ENCODE measurements around the gene ZFHX3. TPM values are rescaled to one million over a fixed set of nuclear protein-coding genes. Genes with fewer than 3 reads are reported as not detected.

Gene ZFHX3
- total RNA-seq, 2 experiments from 2014 or later = 2.5 to 2.9 TPM

DNA sequence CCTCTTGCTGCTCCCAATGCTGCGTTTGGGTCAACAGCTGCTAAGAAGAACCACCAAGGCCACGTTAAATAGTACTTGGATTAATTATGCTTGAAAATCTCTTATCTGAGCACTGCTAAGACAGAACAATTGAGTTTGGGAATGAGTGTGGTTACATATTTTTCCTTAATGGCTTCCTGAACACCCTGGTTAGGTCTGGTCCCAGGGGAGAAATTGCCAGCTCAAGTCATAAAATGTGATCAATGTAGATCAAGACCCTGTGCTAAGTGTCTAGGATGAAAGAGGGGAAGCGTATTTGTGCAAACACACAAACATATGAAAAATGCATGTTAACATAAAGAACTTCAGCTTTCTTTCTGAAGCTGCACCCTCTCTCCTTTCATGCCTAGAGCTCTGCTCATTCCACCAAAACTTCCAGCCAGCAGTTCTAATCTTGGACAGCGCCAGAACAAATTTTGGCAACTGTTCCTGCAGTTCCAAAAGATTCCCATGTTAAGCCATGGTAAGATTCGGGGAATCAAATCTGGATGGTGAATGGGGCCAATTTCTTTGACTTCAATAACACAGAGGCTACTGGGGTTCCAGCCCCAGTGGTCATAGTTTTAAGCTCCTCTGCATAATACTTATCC lies 72.0 kb downstream of the ZFHX3 start:
- DNase-seq (no peak), ATAC-seq (no peak)
- Mint-ChIP-seq H3K27me3 (ENCODE audit: low read depth) (peaks cover 8% of the 10 kb centered on the region), H3K36me3 (ENCODE audit: low read depth) (no peaks in the 10 kb centered on the region), H3K4me3 (no peak overlapping the region), H3K9me3 (ENCODE audit: insufficient read depth) (no peaks in the 10 kb centered on the region), H3K4me1 (ENCODE audit: low read depth) (peaks cover 2% of the 10 kb centered on the region), H3K27ac (no peak overlapping the region)
- ChIA-PET POLR2A (no interaction called here), CTCF (interaction anchor here (0.9 kb wide), 1 partner anchor 143 kb away, joined by 4 read pairs; no protein-coding TSS in a partner anchor)

DNA sequence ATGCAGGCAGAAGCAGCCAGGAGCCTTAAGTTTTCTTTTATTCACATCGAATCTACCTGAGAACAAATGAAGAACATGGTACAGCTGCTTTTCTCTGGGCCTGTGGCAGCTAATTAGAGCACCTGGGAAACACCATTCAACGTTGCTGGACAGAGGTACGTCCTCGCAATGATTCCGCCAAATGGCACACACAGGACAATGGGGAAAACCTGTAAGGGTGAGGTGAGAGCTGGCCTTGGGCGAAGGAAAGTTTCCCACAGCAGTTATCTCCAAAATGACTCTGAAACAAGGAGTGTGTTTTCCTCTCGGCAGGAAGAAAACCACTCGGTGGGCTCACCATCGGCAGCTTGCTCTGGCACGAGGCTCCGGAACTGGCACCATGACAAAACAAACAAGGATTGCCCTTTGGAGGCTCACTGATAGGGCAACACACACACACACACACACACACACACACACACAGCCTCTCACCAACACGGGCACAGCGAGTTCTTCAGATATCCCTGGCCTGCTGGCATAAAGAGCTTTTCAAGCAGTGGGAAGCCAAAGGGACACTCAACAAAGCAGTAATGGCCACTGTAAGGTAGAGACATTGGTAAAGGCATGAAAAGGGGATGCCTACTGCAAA lies 73.7 kb downstream of the ZFHX3 start:
- CTCF ChIA-PET = no interaction called here

DNA sequence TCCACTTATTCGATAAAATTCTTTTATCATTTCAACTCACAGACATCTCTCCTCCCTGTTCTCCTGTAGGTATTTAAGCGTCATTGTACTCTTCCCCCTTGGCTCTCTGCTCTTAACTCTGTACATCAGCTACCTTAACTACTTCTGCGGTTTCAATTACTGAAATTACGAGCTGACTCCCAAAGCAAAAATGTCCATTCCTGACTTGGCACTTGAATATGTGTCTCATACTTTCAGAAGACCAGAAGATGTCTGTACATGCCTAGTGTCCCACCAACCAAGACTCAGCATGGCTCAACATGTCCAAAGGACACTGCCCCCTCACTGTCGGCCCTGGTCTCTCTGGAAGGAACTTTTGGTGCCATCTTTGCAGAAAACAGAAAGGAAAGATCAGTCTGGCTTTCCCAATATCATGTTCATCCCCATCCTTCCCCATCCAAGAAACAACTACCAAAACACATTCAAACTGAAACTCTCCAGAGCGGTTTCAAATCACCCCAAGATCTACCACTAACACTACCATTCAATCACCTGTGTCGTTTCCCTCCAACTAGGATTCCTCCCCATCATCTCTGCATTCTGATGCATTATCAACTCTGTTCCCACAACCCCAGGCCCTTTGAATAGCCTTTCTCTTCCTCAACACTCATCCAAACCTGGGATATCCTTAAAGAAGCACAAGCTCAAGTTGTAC lies 74.9 kb downstream of the ZFHX3 start:
- H3K4me3 Mint-ChIP-seq = no peak overlapping the region

More for the DNA sequence above, 73.7 kb downstream of the ZFHX3 start:
- no peak for DNase-seq
- ATAC-seq = no peak
- no peaks in the 10 kb centered on the region for H3K9me3 Mint-ChIP-seq (ENCODE audit: insufficient read depth)
- peaks cover 2% of the 10 kb centered on the region for H3K4me1 Mint-ChIP-seq (ENCODE audit: low read depth)
- no peak overlapping the region for H3K27ac Mint-ChIP-seq
- no peaks in the 10 kb centered on the region for H3K36me3 Mint-ChIP-seq (ENCODE audit: low read depth)
- POLR2A ChIA-PET = no interaction called here
- no peak overlapping the region for H3K4me3 Mint-ChIP-seq
- peaks cover 10% of the 10 kb centered on the region for H3K27me3 Mint-ChIP-seq (ENCODE audit: low read depth)

DNA sequence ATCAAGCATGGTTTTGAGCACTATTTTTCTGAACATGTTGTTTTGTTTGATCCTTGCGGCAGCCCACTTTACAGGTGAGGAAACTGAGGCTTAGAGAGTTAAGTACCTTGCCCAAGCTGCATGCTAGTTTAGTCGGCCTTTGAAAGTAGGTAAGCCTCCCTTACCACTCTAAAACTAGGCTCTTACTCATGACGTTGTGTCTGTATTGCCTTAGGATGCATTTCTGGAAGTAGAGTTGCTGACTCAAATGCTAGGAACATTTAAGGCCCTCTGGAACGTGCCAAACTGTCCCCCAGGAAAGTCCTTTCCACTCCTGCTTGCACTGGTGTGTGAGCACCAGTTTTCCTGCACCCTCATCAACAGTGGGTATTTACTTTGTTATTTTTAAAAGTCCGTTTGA lies 76.6 kb downstream of the ZFHX3 start:
- CTCF ChIA-PET = no interaction called here
- H3K4me3 Mint-ChIP-seq = no peak overlapping the region
- H3K9me3 Mint-ChIP-seq (ENCODE audit: insufficient read depth) = no peaks in the 10 kb centered on the region

More for the DNA sequence above, 74.9 kb downstream of the ZFHX3 start:
- Mint-ChIP-seq H3K27me3 (ENCODE audit: low read depth) (peaks cover 10% of the 10 kb centered on the region), H3K27ac (no peak overlapping the region), H3K4me1 (ENCODE audit: low read depth) (peaks cover 2% of the 10 kb centered on the region), H3K36me3 (ENCODE audit: low read depth) (no peaks in the 10 kb centered on the region), H3K9me3 (ENCODE audit: insufficient read depth) (no peaks in the 10 kb centered on the region)
- ATAC-seq (no peak), DNase-seq (no peak)
- ChIA-PET POLR2A (no interaction called here), CTCF (no interaction called here)

DNA sequence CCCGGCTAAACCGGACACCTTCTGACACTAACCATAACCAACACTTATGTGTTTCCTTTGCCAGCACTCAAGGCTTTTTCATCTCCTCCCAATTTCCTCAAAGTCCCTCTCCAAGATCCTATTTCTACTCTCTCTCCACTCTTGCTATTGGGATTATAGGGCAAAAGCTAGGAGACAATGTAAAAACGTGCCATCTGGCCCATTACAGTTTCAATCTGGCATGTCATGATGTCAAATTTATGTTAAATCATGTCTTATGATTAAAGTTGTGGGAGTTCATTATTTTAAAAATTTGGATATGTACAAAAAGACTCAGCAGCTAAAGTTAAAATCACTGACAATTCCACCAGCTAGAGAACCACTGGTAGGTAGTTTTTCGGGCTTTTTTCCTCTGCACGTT lies 77.3 kb downstream of the ZFHX3 start:
- no peak for ATAC-seq
- H3K4me3 Mint-ChIP-seq = no peak overlapping the region
- no peaks in the 10 kb centered on the region for H3K9me3 Mint-ChIP-seq (ENCODE audit: insufficient read depth)
- H3K27ac Mint-ChIP-seq = no peak overlapping the region
- DNase-seq = no peak
- CTCF ChIA-PET = no interaction called here
- H3K36me3 Mint-ChIP-seq (ENCODE audit: low read depth) = no peaks in the 10 kb centered on the region
- no peaks in the 10 kb centered on the region for H3K4me1 Mint-ChIP-seq (ENCODE audit: low read depth)
- peaks cover 13% of the 10 kb centered on the region for H3K27me3 Mint-ChIP-seq (ENCODE audit: low read depth)
- POLR2A ChIA-PET = no interaction called here

More for the DNA sequence above, 76.6 kb downstream of the ZFHX3 start:
- Mint-ChIP-seq H3K36me3 (ENCODE audit: low read depth) (no peaks in the 10 kb centered on the region), H3K27ac (no peak overlapping the region), H3K27me3 (ENCODE audit: low read depth) (peaks cover 10% of the 10 kb centered on the region), H3K4me1 (ENCODE audit: low read depth) (no peaks in the 10 kb centered on the region)
- POLR2A ChIA-PET = no interaction called here
- no peak for ATAC-seq
- no peak for DNase-seq

DNA sequence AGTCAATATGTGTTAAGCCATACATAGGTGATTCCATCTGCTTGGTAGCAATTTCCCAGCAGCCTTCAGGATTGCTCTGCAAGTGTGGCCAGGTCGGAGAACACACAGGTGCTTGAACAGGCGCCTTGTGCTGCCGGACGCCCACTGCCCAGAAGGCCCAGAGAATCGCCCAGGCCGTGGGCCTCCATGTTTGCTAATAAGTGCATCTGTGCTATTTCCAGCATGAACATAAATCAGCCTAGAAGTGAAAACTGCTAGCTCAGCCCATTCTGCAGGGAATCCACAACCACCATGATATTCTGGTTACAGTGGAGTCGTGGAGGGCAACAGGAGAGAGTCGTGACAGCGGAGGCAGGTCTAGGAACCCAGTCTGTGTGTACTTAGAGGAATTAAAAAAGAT lies 78.1 kb downstream of the ZFHX3 start:
- ATAC-seq (no peak), DNase-seq (no peak)
- ChIA-PET POLR2A (no interaction called here), CTCF (no interaction called here)
- peaks cover 16% of the 10 kb centered on the region for H3K27me3 Mint-ChIP-seq (ENCODE audit: low read depth)
- H3K36me3 Mint-ChIP-seq (ENCODE audit: low read depth) = no peaks in the 10 kb centered on the region
- no peaks in the 10 kb centered on the region for H3K9me3 Mint-ChIP-seq (ENCODE audit: insufficient read depth)
- no peak overlapping the region for H3K4me3 Mint-ChIP-seq
- H3K27ac Mint-ChIP-seq = no peak overlapping the region
- no peaks in the 10 kb centered on the region for H3K4me1 Mint-ChIP-seq (ENCODE audit: low read depth)

DNA sequence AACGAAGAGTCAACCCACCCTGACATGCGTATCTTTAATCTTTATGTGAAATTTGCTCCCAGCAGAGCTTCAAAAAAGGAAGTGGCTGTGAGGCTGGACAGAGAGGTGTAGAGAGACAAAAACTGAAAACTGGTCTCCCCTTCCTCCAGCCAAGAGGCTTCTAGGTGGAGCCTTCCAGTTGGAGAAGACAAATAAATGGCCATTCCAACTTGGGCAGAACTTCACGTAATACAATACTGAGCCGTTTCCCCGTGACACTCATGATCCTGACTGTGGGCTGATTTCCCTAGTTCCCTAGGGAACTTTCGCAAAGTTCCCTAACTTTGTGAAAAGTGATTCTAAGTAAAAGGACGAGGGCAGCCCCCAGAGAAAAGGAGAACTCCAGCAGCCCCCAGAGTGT lies 78.8 kb downstream of the ZFHX3 start:
- Mint-ChIP-seq H3K4me1 (ENCODE audit: low read depth) (no peaks in the 10 kb centered on the region), H3K36me3 (ENCODE audit: low read depth) (no peaks in the 10 kb centered on the region), H3K27ac (no peak overlapping the region), H3K27me3 (ENCODE audit: low read depth) (peaks cover 16% of the 10 kb centered on the region), H3K4me3 (no peak overlapping the region), H3K9me3 (ENCODE audit: insufficient read depth) (no peaks in the 10 kb centered on the region)
- CTCF ChIA-PET = no interaction called here
- POLR2A ChIA-PET = no interaction called here
- ATAC-seq = no peak
- no peak for DNase-seq

DNA sequence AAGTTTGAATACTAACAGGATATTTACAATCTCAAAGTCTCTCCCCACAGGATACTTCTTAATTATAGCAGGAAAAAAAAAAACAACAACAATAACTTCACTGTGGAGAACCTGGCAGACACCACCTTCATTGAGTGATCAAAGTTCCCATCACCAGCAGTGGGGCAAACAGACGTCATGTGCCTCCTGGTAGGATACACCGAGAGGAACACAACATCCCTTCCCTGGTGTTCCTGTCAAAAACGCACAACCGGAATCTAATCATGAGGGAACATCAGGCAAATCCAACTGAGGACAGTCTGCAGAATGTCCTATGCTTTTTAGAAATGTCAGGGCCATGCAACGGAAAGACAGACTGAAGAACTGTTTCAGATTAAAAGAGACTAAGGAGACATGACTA lies 80.0 kb downstream of the ZFHX3 start:
- ChIA-PET POLR2A (no interaction called here), CTCF (no interaction called here)
- no peak overlapping the region for H3K27ac Mint-ChIP-seq
- H3K36me3 Mint-ChIP-seq (ENCODE audit: low read depth) = no peaks in the 10 kb centered on the region
- no peaks in the 10 kb centered on the region for H3K9me3 Mint-ChIP-seq (ENCODE audit: insufficient read depth)
- no peak for DNase-seq
- no peak for ATAC-seq
- H3K4me1 Mint-ChIP-seq (ENCODE audit: low read depth) = no peaks in the 10 kb centered on the region
- H3K27me3 Mint-ChIP-seq (ENCODE audit: low read depth) = peaks cover 21% of the 10 kb centered on the region
- H3K4me3 Mint-ChIP-seq = no peak overlapping the region

DNA sequence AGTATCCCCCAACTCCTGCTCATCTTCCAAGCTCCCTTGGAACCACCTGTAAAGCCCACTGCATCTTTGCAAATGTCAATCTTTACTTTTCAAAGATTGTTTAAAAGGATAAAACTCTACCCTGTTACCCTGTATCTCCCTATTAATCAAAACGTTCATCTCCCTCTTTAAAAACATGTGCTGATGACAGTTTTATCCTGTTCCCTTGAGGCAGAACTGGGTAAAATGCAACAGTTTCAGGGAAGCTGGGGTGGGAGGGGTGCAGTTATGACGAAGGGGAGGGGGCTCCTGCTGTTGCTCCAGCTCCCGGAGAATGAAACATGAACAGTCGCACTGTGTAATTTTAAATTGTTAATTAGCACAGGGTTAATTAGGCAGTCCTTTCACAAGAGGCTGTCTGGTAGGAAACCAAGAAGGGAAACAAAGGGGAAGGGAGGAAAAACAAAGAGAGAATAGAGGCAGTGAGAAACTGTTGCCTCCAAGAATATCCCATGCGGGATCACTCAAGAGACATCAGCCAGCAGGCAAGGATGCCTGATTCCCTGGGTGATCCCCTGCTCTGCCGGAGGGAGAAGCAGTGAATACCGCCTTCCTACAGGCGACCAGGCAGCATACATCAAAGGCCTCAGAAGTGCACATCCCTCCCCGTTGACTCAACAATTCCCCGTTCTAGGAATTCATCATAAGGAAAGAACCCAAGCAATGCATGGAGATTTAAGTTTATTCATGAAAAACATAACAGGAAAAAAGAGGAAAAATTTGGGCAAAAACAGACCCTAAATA lies 84.2 kb downstream of the ZFHX3 start:
- H3K4me3 Mint-ChIP-seq = no peak overlapping the region
- ChIA-PET POLR2A (no interaction called here), CTCF (no interaction called here)
- ATAC-seq = no peak
- no peak overlapping the region for H3K27ac Mint-ChIP-seq
- no peaks in the 10 kb centered on the region for H3K9me3 Mint-ChIP-seq (ENCODE audit: insufficient read depth)
- H3K4me1 Mint-ChIP-seq (ENCODE audit: low read depth) = peaks cover 6% of the 10 kb centered on the region
- no peak for DNase-seq
- peaks cover 14% of the 10 kb centered on the region for H3K27me3 Mint-ChIP-seq (ENCODE audit: low read depth)
- no peaks in the 10 kb centered on the region for H3K36me3 Mint-ChIP-seq (ENCODE audit: low read depth)

DNA sequence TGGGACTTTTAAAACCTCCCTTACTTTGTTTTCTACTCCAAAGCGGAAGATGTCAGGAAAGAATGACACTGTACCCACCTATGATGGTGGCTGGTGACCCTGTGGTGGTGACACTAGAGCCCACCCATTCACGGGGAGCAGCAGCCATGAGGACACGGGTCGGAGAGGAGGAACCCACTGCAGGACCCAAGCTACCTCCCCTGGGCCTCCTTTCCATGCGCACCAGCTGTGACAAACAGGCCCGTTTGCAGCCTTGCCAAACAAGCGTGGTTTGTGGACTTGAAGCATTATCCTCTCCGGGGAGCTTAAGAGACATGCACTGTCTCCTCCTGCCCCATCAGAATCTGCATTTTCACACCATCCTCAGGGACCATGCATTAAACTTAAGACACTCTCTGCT lies 85.6 kb downstream of the ZFHX3 start:
- H3K9me3 Mint-ChIP-seq (ENCODE audit: insufficient read depth) = no peaks in the 10 kb centered on the region

DNA sequence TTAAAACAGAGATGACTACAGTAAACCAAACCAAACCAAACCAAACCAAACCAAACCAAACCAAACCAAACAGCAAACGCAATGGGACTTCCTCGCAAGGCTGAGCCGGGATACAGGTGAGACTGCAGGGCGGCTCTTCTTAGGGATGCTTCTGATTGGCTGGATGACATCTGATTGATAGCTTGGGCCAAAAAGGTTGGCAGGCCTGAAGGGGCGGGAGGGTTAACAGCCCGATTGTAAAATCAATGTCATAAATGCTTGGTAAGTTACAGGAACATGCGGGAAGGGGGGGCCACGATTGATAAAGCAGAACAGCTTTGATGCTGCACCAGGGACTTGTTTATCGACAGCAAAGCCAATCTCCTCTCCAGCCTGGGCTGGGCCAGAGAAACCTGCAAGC lies 86.1 kb downstream of the ZFHX3 start:
- Mint-ChIP-seq H3K4me1 (ENCODE audit: low read depth) (peaks cover 6% of the 10 kb centered on the region), H3K36me3 (ENCODE audit: low read depth) (no peaks in the 10 kb centered on the region), H3K27me3 (ENCODE audit: low read depth) (peaks cover 14% of the 10 kb centered on the region), H3K9me3 (ENCODE audit: insufficient read depth) (no peaks in the 10 kb centered on the region), H3K4me3 (no peak overlapping the region), H3K27ac (no peak overlapping the region)
- ChIA-PET POLR2A (no interaction called here), CTCF (interaction anchor here (1.2 to 1.5 kb wide), 2 partner anchors 9 to 105 kb away, joined by 3 to 5 read pairs; no protein-coding TSS in a partner anchor)
- DNase-seq (no peak), ATAC-seq (no peak)

More for the DNA sequence above, 85.6 kb downstream of the ZFHX3 start:
- no peak for ATAC-seq
- ChIA-PET POLR2A (no interaction called here), CTCF (no interaction called here)
- H3K4me3 Mint-ChIP-seq = no peak overlapping the region
- DNase-seq = no peak
- H3K36me3 Mint-ChIP-seq (ENCODE audit: low read depth) = no peaks in the 10 kb centered on the region
- peaks cover 6% of the 10 kb centered on the region for H3K4me1 Mint-ChIP-seq (ENCODE audit: low read depth)
- H3K27me3 Mint-ChIP-seq (ENCODE audit: low read depth) = peaks cover 14% of the 10 kb centered on the region
- H3K27ac Mint-ChIP-seq = no peak overlapping the region

Data from activated CD8-positive, alpha-beta T cell treated with anti-CD3 and anti-CD28 coated beads, Interleukin-2, amount 10 ng/mL, durations not matched to agents 7 days and 5 days (primary cell).